ENCODE measurements around the gene NIPBL. TPM values are rescaled to one million over a fixed set of nuclear protein-coding genes. Genes with fewer than 3 reads are reported as not detected.

NIPBL gene
- total RNA-seq, 1 donor, result 24.6 TPM

- H3K4me3 ChIP-seq (ENCODE audit: low read depth, low read length), result no peak overlapping the region
- no peak for TF ChIP-seq CTCF (IDR thresholded peaks at IDR 0.05; ENCODE audit: insufficient read depth, low read depth, low read length)
- DNase-seq (ENCODE audit: low read depth), result no peak
Observed at GRCh38 chr5:36953043-36953442, 76.5 kb downstream of the NIPBL start.

- no peak overlapping the region for H3K4me3 ChIP-seq (ENCODE audit: low read depth, low read length)
- TF ChIP-seq CTCF (IDR thresholded peaks at IDR 0.05; ENCODE audit: insufficient read depth, low read depth, low read length), result no peak
- no peak for DNase-seq (ENCODE audit: low read depth)
Observed at GRCh38 chr5:36957953-36958537, 81.5 kb downstream of the NIPBL start.

- no peak overlapping the region for H3K4me3 ChIP-seq (ENCODE audit: low read depth, low read length)
- DNase-seq (ENCODE audit: low read depth), result no peak
- TF ChIP-seq CTCF (IDR thresholded peaks at IDR 0.05; ENCODE audit: insufficient read depth, low read depth, low read length), result no peak
Observed at GRCh38 chr5:36958612-36959011, 82.0 kb downstream of the NIPBL start.

- H3K4me3 ChIP-seq (ENCODE audit: low read depth, low read length), result no peak overlapping the region
- TF ChIP-seq CTCF (IDR thresholded peaks at IDR 0.05; ENCODE audit: insufficient read depth, low read depth, low read length), result no peak
- DNase-seq (ENCODE audit: low read depth), result no peak
Observed at GRCh38 chr5:36965179-36965578, 88.6 kb downstream of the NIPBL start.

- DNase-seq (ENCODE audit: low read depth), result no peak
- no peak for TF ChIP-seq CTCF (IDR thresholded peaks at IDR 0.05; ENCODE audit: insufficient read depth, low read depth, low read length)
Observed at GRCh38 chr5:36969700-36970395, 93.3 kb downstream of the NIPBL start.

DNA sequence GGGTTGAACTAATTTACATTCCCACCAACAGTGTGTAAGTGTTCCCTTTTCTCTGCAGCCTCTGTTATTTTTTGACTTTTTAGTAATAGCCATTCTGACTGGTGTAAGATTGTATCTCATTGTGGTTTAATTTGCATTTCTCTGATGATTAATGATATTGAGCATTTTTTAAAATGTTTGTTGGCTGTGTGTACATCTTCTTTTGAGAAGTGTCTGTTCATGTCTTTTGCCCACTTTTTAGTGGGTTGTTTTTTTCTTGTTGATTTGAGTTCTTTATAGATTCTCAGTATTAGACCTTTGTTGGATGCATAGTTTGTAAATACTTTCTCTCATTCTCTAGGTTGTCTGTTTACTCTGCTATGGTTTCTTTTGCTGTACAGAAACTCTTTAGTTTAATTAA is 101.6 kb downstream of the NIPBL start:
- H3K4me3 ChIP-seq (ENCODE audit: low read depth, low read length), result no peak overlapping the region
- TF ChIP-seq CTCF (IDR thresholded peaks at IDR 0.05; ENCODE audit: insufficient read depth, low read depth, low read length), result no peak
- no peak for DNase-seq (ENCODE audit: low read depth)

More at GRCh38 chr5:36969700-36970395, 93.3 kb downstream of the NIPBL start:
- no peak overlapping the region for H3K4me3 ChIP-seq (ENCODE audit: low read depth, low read length)

Measured in fibroblast of villous mesenchyme (primary cell).